ENCODE data around the gene DUSP6. TPM values are rescaled to one million over a fixed set of nuclear protein-coding genes. Genes with fewer than 3 reads are reported as not detected.
A peak's percentile ranks its signal among the peaks of the same experiment; 100 is the strongest.

DUSP6 gene
- total and polyA plus RNA-seq, 9 of the 15 experiments (the other 6 are each of a cell fraction or from before 2014, with no cell fraction given): 0.04 to 0.60 (median 0.08) TPM; not detected in 2

DNA sequence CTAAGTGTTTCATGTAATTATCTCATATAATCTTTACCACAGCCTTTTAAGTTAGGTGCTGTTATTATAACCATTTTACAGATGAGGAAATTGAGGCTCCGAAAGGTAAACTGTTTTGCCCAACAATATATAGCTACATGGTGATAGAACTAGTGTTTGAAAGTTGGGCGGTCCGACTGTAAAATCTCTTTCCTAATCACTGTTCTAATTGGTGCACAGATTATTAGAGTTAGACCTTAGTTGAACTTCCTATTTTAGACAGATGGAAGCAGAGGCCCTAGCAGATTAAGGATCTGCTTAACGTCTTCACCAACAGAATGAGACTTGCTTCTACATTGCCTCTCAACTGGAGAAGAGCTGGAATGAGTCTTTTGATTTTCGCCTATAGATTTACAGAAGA, 30.0 kb upstream of the DUSP6 start:
- Histone ChIP-seq H3K36me3 (ENCODE audit: control insufficient read depth, insufficient read depth, low read length) (no peaks in the 10 kb centered on the region), H3K9me3 (replicated peaks; ENCODE audit: control insufficient read depth, insufficient read depth, low read depth, low read length) (no peaks in the 10 kb centered on the region), H3K9ac (ENCODE audit: insufficient read depth in 1 of 2, low read depth in 2 of 2, low read length in 2 of 2) (no peak overlapping the region), H3K4me2 (ENCODE audit: insufficient read depth, low read length) (no peak overlapping the region), H3K79me2 (ENCODE audit: control insufficient read depth, insufficient read depth, low read length) (no peaks in the 10 kb centered on the region), H3K9me1 (ENCODE audit: control insufficient read depth, insufficient read depth, low read length) (no peaks in the 10 kb centered on the region), H3K27me3 (ENCODE audit: control insufficient read depth in 2 of 2, insufficient read depth in 2 of 2, low read length in 2 of 2) (0 out of 5 replicates have a peak, but pooled peaks cover 0 to 2% of the 10 kb centered on the region in 2 experiments), H3K4me1 (replicated peaks in 1 of 2; ENCODE audit: control insufficient read depth in 2 of 2, insufficient read depth in 2 of 2, low read length in 2 of 2) (peaks cover 0 to 10% of the 10 kb centered on the region in 2 experiments; a peak in 1 of 5 replicates), H3K27ac (ENCODE audit: extremely low read depth, low read depth, low read length) (no peak overlapping the region), H2AFZ (ENCODE audit: low read depth, low read length) (no peak overlapping the region), H4K20me1 (replicated peaks; ENCODE audit: control insufficient read depth, insufficient read depth, low read length) (no peaks in the 10 kb centered on the region), H3K4me3 (no peak overlapping the region)
- no peak for FAIRE-seq
- no peak for ATAC-seq
- in situ Hi-C loops (cut with MboI) (no loop called here), intact Hi-C loops (cut with micrococcal nuclease) (no loop called here)
- TF ChIP-seq MAFF (IDR thresholded peaks at IDR 0.05; ENCODE audit: low read length) (no peak), KDM1A (IDR thresholded peaks at IDR 0.05) (peak; percentile 18 to 27; a peak in 1 of 4 replicates), RBM25 (IDR thresholded peaks at IDR 0.05; ENCODE audit: low read depth, low read length, severe bottlenecking) (peak; percentile 24), ZNF408 (CRISPR knock-in tag; IDR thresholded peaks at IDR 0.05; ENCODE audit: low read depth) (no peak)
- ChIA-PET POLR2A (interaction anchor here (1.6 kb wide), 1 partner anchor 11 kb away, joined by 4 read pairs; no protein-coding TSS in a partner anchor), CTCF (ENCODE audit: low intra/inter-chr PET ratio) (no interaction called here)
- BruUV-seq (replicated peaks): no TSS peak
- 10% methylated on average over 5 of the region's 5 CpGs for whole genome bisulfite sequencing (ENCODE audit: insufficient coverage, low coverage, missing lambda C conversion rate)
- DNase-seq (ENCODE audit: extremely low read depth in 1 of 4, low spot score in 3 of 4): no peak

DNA sequence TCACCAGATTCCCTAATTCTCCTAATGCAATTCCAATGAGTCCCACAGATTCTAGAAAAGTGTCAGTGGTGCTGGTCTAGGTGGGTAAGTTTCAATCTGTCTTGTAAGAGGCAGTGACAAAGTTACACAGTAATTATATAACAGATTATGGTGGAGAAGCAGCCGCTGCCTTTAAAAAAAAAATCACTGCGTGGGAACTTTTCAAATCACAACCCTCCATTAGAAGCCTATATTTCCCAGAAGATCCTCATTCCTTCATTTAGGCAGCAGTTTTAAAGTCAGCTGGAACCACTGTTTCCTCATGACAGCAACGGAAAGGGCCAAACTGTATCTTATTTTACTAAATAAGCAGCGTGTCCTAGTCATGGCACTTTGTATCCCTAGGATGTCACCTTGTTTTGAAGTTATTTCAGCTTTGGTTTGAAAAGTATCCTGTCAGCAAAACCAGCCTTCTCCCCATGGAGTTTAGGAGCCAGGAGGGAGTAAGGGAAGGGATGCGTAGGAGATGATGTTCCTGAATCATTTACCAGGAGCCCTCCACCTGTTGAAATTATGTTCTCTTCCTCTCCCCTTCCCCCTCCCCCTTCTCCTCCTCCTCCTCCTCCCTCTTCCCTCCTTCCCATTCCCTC, 27.7 kb upstream of the DUSP6 start:
- H3K9me3 ChIP-seq (replicated peaks; ENCODE audit: control insufficient read depth, insufficient read depth, low read depth, low read length): no peaks in the 10 kb centered on the region
- no peak overlapping the region for H3K4me2 ChIP-seq (ENCODE audit: insufficient read depth, low read length)
- 9% methylated on average over 5 of the region's 5 CpGs for WGBS (ENCODE audit: insufficient coverage, low coverage, missing lambda C conversion rate)
- H3K79me2 ChIP-seq (ENCODE audit: control insufficient read depth, insufficient read depth, low read length): no peaks in the 10 kb centered on the region
- in situ Hi-C loops (cut with MboI) (no loop called here), intact Hi-C loops (cut with micrococcal nuclease) (no loop called here)
- H3K27me3 ChIP-seq (ENCODE audit: control insufficient read depth in 2 of 2, insufficient read depth in 2 of 2, low read length in 2 of 2): peaks cover 0 to 2% of the 10 kb centered on the region in 2 experiments; a peak in 1 of 5 replicates
- ATAC-seq (no peak), FAIRE-seq (no peak), DNase-seq (ENCODE audit: extremely low read depth in 1 of 4, low spot score in 3 of 4) (no peak)
- H2AFZ ChIP-seq (ENCODE audit: low read depth, low read length): no peak overlapping the region
- ChIA-PET CTCF (ENCODE audit: low intra/inter-chr PET ratio) (no interaction called here), POLR2A (interaction anchor here (0.6 to 1.0 kb wide), 2 partner anchors 10 to 11 kb away, joined by 3 read pairs; no protein-coding TSS in a partner anchor)
- peaks cover 0 to 16% of the 10 kb centered on the region in 2 experiments; a peak in 2 of 5 replicates for H3K4me1 ChIP-seq (replicated peaks in 1 of 2; ENCODE audit: control insufficient read depth in 2 of 2, insufficient read depth in 2 of 2, low read length in 2 of 2)
- H3K9me1 ChIP-seq (ENCODE audit: control insufficient read depth, insufficient read depth, low read length): no peaks in the 10 kb centered on the region
- no peak overlapping the region for H3K4me3 ChIP-seq
- TF ChIP-seq SREBF1 (IDR thresholded peaks at IDR 0.05; ENCODE audit: borderline replicate concordance, low read depth, low read length): no peak
- no peak for TF ChIP-seq MECOM (CRISPR knock-in tag; IDR thresholded peaks at IDR 0.05)
- TF ChIP-seq SMARCA5 (IDR thresholded peaks at IDR 0.05): no peak
- 0 out of 4 replicates have a peak, but pooled peaks have one; percentile 9 to 15 for TF ChIP-seq KDM1A (IDR thresholded peaks at IDR 0.05)
- 0 out of 2 replicates have a peak, but pooled peaks have one; percentile 20 for TF ChIP-seq MAFG (tag; conservative IDR thresholded peaks at IDR 0.05)
- peak; percentile 30; the same call in 1 of the 2 replicates for TF ChIP-seq C11orf30 (IDR thresholded peaks at IDR 0.05; ENCODE audit: low read depth)
- TF ChIP-seq, protein P1, sequence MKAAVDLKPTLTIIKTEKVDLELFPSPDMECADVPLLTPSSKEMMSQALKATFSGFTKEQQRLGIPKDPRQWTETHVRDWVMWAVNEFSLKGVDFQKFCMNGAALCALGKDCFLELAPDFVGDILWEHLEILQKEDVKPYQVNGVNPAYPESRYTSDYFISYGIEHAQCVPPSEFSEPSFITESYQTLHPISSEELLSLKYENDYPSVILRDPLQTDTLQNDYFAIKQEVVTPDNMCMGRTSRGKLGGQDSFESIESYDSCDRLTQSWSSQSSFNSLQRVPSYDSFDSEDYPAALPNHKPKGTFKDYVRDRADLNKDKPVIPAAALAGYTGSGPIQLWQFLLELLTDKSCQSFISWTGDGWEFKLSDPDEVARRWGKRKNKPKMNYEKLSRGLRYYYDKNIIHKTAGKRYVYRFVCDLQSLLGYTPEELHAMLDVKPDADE (conservative IDR thresholded peaks at IDR 0.05; ENCODE audit: control insufficient read depth, low read depth, low read length): no peak
- TF ChIP-seq, protein P2, sequence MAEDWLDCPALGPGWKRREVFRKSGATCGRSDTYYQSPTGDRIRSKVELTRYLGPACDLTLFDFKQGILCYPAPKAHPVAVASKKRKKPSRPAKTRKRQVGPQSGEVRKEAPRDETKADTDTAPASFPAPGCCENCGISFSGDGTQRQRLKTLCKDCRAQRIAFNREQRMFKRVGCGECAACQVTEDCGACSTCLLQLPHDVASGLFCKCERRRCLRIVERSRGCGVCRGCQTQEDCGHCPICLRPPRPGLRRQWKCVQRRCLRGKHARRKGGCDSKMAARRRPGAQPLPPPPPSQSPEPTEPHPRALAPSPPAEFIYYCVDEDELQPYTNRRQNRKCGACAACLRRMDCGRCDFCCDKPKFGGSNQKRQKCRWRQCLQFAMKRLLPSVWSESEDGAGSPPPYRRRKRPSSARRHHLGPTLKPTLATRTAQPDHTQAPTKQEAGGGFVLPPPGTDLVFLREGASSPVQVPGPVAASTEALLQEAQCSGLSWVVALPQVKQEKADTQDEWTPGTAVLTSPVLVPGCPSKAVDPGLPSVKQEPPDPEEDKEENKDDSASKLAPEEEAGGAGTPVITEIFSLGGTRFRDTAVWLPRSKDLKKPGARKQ (CRISPR knock-in tag; IDR thresholded peaks at IDR 0.05): no peak
- H3K9ac ChIP-seq (ENCODE audit: insufficient read depth in 1 of 2, low read depth in 2 of 2, low read length in 2 of 2): no peak overlapping the region
- BruUV-seq (replicated peaks): no TSS peak
- H3K36me3 ChIP-seq (ENCODE audit: control insufficient read depth, insufficient read depth, low read length): no peaks in the 10 kb centered on the region
- no peak overlapping the region for H3K27ac ChIP-seq (ENCODE audit: extremely low read depth, low read depth, low read length)
- no peaks in the 10 kb centered on the region for H4K20me1 ChIP-seq (replicated peaks; ENCODE audit: control insufficient read depth, insufficient read depth, low read length)

Measured in K562 (cell line).